Activated T-cell treated with anti-CD3 and anti-CD28 coated beads, Interleukin-2, amount 50 U/mL, for 72 hours (primary cell): Measurements from ENCODE around the gene DNAJC4. TPM values are rescaled to one million over a fixed set of nuclear protein-coding genes. Genes with fewer than 3 reads are reported as not detected.
"Not testable (repeated sequence)": the region's sequence is repeated elsewhere in the genome, so short reads cannot be mapped to it uniquely, and the experiment has no call there.

Experiments used
- ATAC-seq, 2 donors: fragments of 150-1000 bp; cut with Tn5 transposase; replicated peaks in 1 of 2; 2 replicates each; pipeline ENCODE4 v1.10.0; 2021; ENCODE audit warnings: moderate library complexity in 2 of 2, mild to moderate bottlenecking in 1 of 2
- DNase-seq, 2 donors: peaks; one replicate each; pipeline ENCODE4 v3.0.0; 2021 to 2022; ENCODE audit warnings: mixed read lengths in 1 of 2
- H3K27ac Mint-ChIP-seq: one replicate; pipeline ENCODE4 v1.8.0; 2022; ENCODE audit warnings: mild to moderate bottlenecking, moderate library complexity, mixed read lengths
- H3K27me3 Mint-ChIP-seq: one replicate; pipeline ENCODE4 v1.8.0; 2022; ENCODE audit warnings: low read depth, mixed read lengths
- H3K36me3 Mint-ChIP-seq, 2 donors: one replicate each; pipeline ENCODE4 v1.8.0; 2022; ENCODE audit warnings: mixed read lengths in 2 of 2, mild to moderate bottlenecking in 1 of 2; ENCODE audit not compliant: insufficient read depth in 2 of 2
- H3K4me1 Mint-ChIP-seq: one replicate; pipeline ENCODE4 v1.8.0; 2022; ENCODE audit warnings: low read depth, mixed read lengths
- H3K4me3 Mint-ChIP-seq, 2 donors: one replicate each; pipeline ENCODE4 v1.8.0; 2022; ENCODE audit warnings: mild to moderate bottlenecking in 2 of 2, mixed read lengths in 2 of 2, moderate library complexity in 2 of 2
- H3K9me3 Mint-ChIP-seq, 2 donors: one replicate each; pipeline ENCODE4 v1.8.0; 2022; ENCODE audit warnings: mixed read lengths in 2 of 2
- total RNA-seq, 2 donors: library from RNA; stranded (reverse); gene quantifications; one replicate each; pipeline ENCODE4 v1.2.3, GENCODE V29; 2022

The DNAJC4 gene
- total RNA-seq, 2 donors from 2014 or later: 42.2 to 54.1 TPM

- Mint-ChIP-seq H3K27me3 (no peaks in the 10 kb centered on the region), H3K4me3 (no peak overlapping the region), H3K4me1 (peaks cover 38% of the 10 kb centered on the region), H3K27ac (peak overlapping the region; percentile 28), H3K9me3 (no peaks in the 10 kb centered on the region), H3K36me3 (peaks cover 1% of the 10 kb centered on the region in 2 donors)
- ATAC-seq (no peak), DNase-seq (no peak)
These were observed 8.7 kb downstream of the DNAJC4 start for GRCh38 chr11:64238999-64239398.

GRCh38 chr11:64239662-64240434 is 9.5 kb downstream of the DNAJC4 start:
- ATAC-seq (no peak), DNase-seq (no peak)
- Mint-ChIP-seq H3K36me3 (peaks cover 1% of the 10 kb centered on the region in 2 donors), H3K9me3 (no peaks in the 10 kb centered on the region), H3K4me3 (peak overlapping the region; percentile 88 to 93), H3K27ac (peak overlapping the region; percentile 96), H3K27me3 (no peaks in the 10 kb centered on the region), H3K4me1 (peaks cover 41% of the 10 kb centered on the region)

- peak within 1 kb of the TSS; percentile 96 for H3K27ac Mint-ChIP-seq
- H3K9me3 Mint-ChIP-seq: no peaks in the 10 kb centered on the region
- H3K36me3 Mint-ChIP-seq: peaks cover 1% of the 10 kb centered on the region in 2 donors
- DNase-seq (peak; percentile 99 to 100), ATAC-seq (peak; percentile 67 to 72)
- peaks cover 35% of the 10 kb centered on the region for H3K4me1 Mint-ChIP-seq
- H3K4me3 Mint-ChIP-seq: peak within 1 kb of the TSS; percentile 88 to 93
- no peaks in the 10 kb centered on the region for H3K27me3 Mint-ChIP-seq
These were observed 10.3 kb downstream of the DNAJC4 start, which contains the start of gene FKBP2 for GRCh38 chr11:64240435-64241240. Gene FKBP2 (plus strand): TSS chr11:64241095. CDS start chr11:64242388, 1,293 bp downstream.

- DNase-seq: peak; percentile 100
- H3K4me3 Mint-ChIP-seq: peak overlapping the region; percentile 88 to 93
- H3K27ac Mint-ChIP-seq: peak overlapping the region; percentile 88
- peaks cover 33% of the 10 kb centered on the region for H3K4me1 Mint-ChIP-seq
- ATAC-seq: peak; percentile 83 to 87
- no peaks in the 10 kb centered on the region for H3K9me3 Mint-ChIP-seq
- peaks cover 1% of the 10 kb centered on the region in 2 donors for H3K36me3 Mint-ChIP-seq
- no peaks in the 10 kb centered on the region for H3K27me3 Mint-ChIP-seq
These were observed 10.8 kb downstream of the DNAJC4 start for GRCh38 chr11:64241241-64241490.

- Mint-ChIP-seq H3K27ac (peak overlapping the region; percentile 88), H3K9me3 (no peaks in the 10 kb centered on the region), H3K4me1 (peaks cover 33% of the 10 kb centered on the region), H3K36me3 (peaks cover 1% of the 10 kb centered on the region in 2 donors), H3K4me3 (peak overlapping the region; percentile 88 to 93), H3K27me3 (no peaks in the 10 kb centered on the region)
- DNase-seq (no peak), ATAC-seq (peak; percentile 5 to 8)
These were observed 11.4 kb downstream of the DNAJC4 start for GRCh38 chr11:64241491-64242374.

- Mint-ChIP-seq H3K27me3 (no peaks in the 10 kb centered on the region), H3K27ac (no peak overlapping the region), H3K4me1 (peaks cover 40% of the 10 kb centered on the region), H3K9me3 (no peaks in the 10 kb centered on the region), H3K4me3 (peak overlapping the region; percentile 88 to 93), H3K36me3 (peaks cover 1% of the 10 kb centered on the region in 2 donors)
- ATAC-seq (no peak), DNase-seq (no peak)
These were observed 13.0 kb downstream of the DNAJC4 start for GRCh38 chr11:64243236-64243854.

GRCh38 chr11:64244107-64244506 is 13.8 kb downstream of the DNAJC4 start:
- ATAC-seq: no peak
- DNase-seq: no peak
- H3K4me1 Mint-ChIP-seq: peaks cover 40% of the 10 kb centered on the region
- peaks cover 1% of the 10 kb centered on the region in 2 donors for H3K36me3 Mint-ChIP-seq
- peak overlapping the region; percentile 31 to 93 for H3K4me3 Mint-ChIP-seq
- no peaks in the 10 kb centered on the region for H3K27me3 Mint-ChIP-seq
- H3K9me3 Mint-ChIP-seq: no peaks in the 10 kb centered on the region
- no peak overlapping the region for H3K27ac Mint-ChIP-seq

- Mint-ChIP-seq H3K9me3 (no peaks in the 10 kb centered on the region), H3K27me3 (no peaks in the 10 kb centered on the region), H3K4me1 (peaks cover 42% of the 10 kb centered on the region), H3K27ac (no peak overlapping the region), H3K4me3 (peak overlapping the region; percentile 93), H3K36me3 (peaks cover 1% of the 10 kb centered on the region in 2 donors)
- no peak for ATAC-seq
- no peak for DNase-seq
These were observed 14.6 kb downstream of the DNAJC4 start for GRCh38 chr11:64244966-64245365.

GRCh38 chr11:64245401-64245796 is 15.1 kb downstream of the DNAJC4 start:
- Mint-ChIP-seq H3K9me3 (no peaks in the 10 kb centered on the region), H3K27me3 (no peaks in the 10 kb centered on the region), H3K36me3 (peaks cover 1% of the 10 kb centered on the region in 2 donors), H3K27ac (no peak overlapping the region), H3K4me1 (peaks cover 41% of the 10 kb centered on the region), H3K4me3 (peak overlapping the region; percentile 93)
- DNase-seq: peak in 1 of 2 donors; percentile 31
- no peak for ATAC-seq

GRCh38 chr11:64245797-64246620 is 15.7 kb downstream of the DNAJC4 start:
- peak; percentile 12 for ATAC-seq
- Mint-ChIP-seq H3K27me3 (no peaks in the 10 kb centered on the region), H3K9me3 (no peaks in the 10 kb centered on the region), H3K4me1 (peaks cover 44% of the 10 kb centered on the region), H3K36me3 (peaks cover 1% of the 10 kb centered on the region in 2 donors), H3K27ac (peak overlapping the region; percentile 65), H3K4me3 (peak overlapping the region; percentile 93)
- peak; percentile 79 to 88 for DNase-seq

GRCh38 chr11:64246621-64246870 is 16.2 kb downstream of the DNAJC4 start:
- DNase-seq, H3K36me3 Mint-ChIP-seq, H3K27ac Mint-ChIP-seq, H3K9me3 Mint-ChIP-seq, H3K27me3 Mint-ChIP-seq: not testable (repeated sequence)
- Mint-ChIP-seq H3K4me3 (peak overlapping the region; percentile 88 to 91), H3K4me1 (peaks cover 44% of the 10 kb centered on the region)
- ATAC-seq: peak; percentile 14 to 25
